Nephron progenitor cell (in vitro differentiated cells): Measurements from ENCODE around the gene OAS1.

Experiments used
- DNase-seq: peaks from one replicate; pipeline ENCODE4 v3.0.0; 2021
- H3K27ac Mint-ChIP-seq: 2 replicates; pipeline ENCODE4 v1.8.0; 2021; ENCODE audit warnings: mild to moderate bottlenecking, moderate library complexity, mixed read lengths
- H3K27me3 Mint-ChIP-seq: 2 replicates; pipeline ENCODE4 v1.8.0; 2021; ENCODE audit warnings: mild to moderate bottlenecking, low read depth, mixed read lengths; ENCODE audit not compliant: poor library complexity
- H3K36me3 Mint-ChIP-seq: 2 replicates; pipeline ENCODE4 v1.8.0; 2021; ENCODE audit warnings: low read depth, mixed read lengths
- H3K4me1 Mint-ChIP-seq: 2 replicates; pipeline ENCODE4 v1.8.0; 2021; ENCODE audit warnings: mixed read lengths
- H3K4me3 Mint-ChIP-seq: 2 replicates; pipeline ENCODE4 v1.8.0; 2021; ENCODE audit warnings: mild to moderate bottlenecking, moderate library complexity, mixed read lengths
- H3K9me3 Mint-ChIP-seq: 2 replicates; pipeline ENCODE4 v1.8.0; 2021; ENCODE audit warnings: mild to moderate bottlenecking, moderate library complexity, mixed read lengths
- CTCF ChIP-seq: fragments of 200-600 bp; sonication (generic); IDR thresholded peaks from 2 replicates; pipeline ENCODE4 v1.5.0; 2021; ENCODE audit warnings: antibody characterized with exemption

The OAS1 gene

GRCh38 chr12:112927925-112928324 lies 21.2 kb downstream of the OAS1 start:
- Mint-ChIP-seq H3K27me3 (peaks cover 13% of the 10 kb centered on the region), H3K36me3 (no peaks in the 10 kb centered on the region), H3K4me3 (no peak overlapping the region), H3K9me3 (peaks cover 16% of the 10 kb centered on the region), H3K27ac (no peak overlapping the region), H3K4me1 (peaks cover 4% of the 10 kb centered on the region)
- DNase-seq, result no peak
- no peak for TF ChIP-seq CTCF

GRCh38 chr12:112928978-112929377 lies 22.2 kb downstream of the OAS1 start:
- peaks cover 13% of the 10 kb centered on the region for H3K27me3 Mint-ChIP-seq
- H3K27ac Mint-ChIP-seq, result no peak overlapping the region
- no peak for TF ChIP-seq CTCF
- no peak overlapping the region for H3K4me3 Mint-ChIP-seq
- DNase-seq, result no peak
- H3K36me3 Mint-ChIP-seq, result no peaks in the 10 kb centered on the region
- peaks cover 4% of the 10 kb centered on the region for H3K4me1 Mint-ChIP-seq
- peaks cover 16% of the 10 kb centered on the region for H3K9me3 Mint-ChIP-seq

GRCh38 chr12:112929715-112930114 lies 23.0 kb downstream of the OAS1 start:
- TF ChIP-seq CTCF, result no peak
- peaks cover 4% of the 10 kb centered on the region for H3K4me1 Mint-ChIP-seq
- H3K36me3 Mint-ChIP-seq, result no peaks in the 10 kb centered on the region
- H3K9me3 Mint-ChIP-seq, result peaks cover 16% of the 10 kb centered on the region
- no peak overlapping the region for H3K4me3 Mint-ChIP-seq
- H3K27ac Mint-ChIP-seq, result no peak overlapping the region
- peaks cover 13% of the 10 kb centered on the region for H3K27me3 Mint-ChIP-seq
- no peak for DNase-seq

- Mint-ChIP-seq H3K27me3 (peaks cover 13% of the 10 kb centered on the region), H3K36me3 (no peaks in the 10 kb centered on the region), H3K9me3 (peaks cover 16% of the 10 kb centered on the region)
Observed at GRCh38 chr12:112930350-112930749, 23.6 kb downstream of the OAS1 start.

GRCh38 chr12:112932485-112933128 lies 25.8 kb downstream of the OAS1 start:
- TF ChIP-seq CTCF, result no peak
- Mint-ChIP-seq H3K27me3 (peaks cover 31% of the 10 kb centered on the region), H3K4me1 (no peaks in the 10 kb centered on the region), H3K36me3 (no peaks in the 10 kb centered on the region), H3K4me3 (no peak overlapping the region), H3K9me3 (peaks cover 4% of the 10 kb centered on the region), H3K27ac (no peak overlapping the region)
- DNase-seq, result no peak

More at GRCh38 chr12:112930350-112930749, 23.6 kb downstream of the OAS1 start:
- DNase-seq, result no peak
- no peak overlapping the region for H3K27ac Mint-ChIP-seq
- TF ChIP-seq CTCF, result no peak
- H3K4me3 Mint-ChIP-seq, result no peak overlapping the region
- peaks cover 4% of the 10 kb centered on the region for H3K4me1 Mint-ChIP-seq

GRCh38 chr12:112933129-112933505 lies 26.4 kb downstream of the OAS1 start:
- peaks cover 4% of the 10 kb centered on the region for H3K4me1 Mint-ChIP-seq
- DNase-seq, result no peak
- no peak for TF ChIP-seq CTCF

More at GRCh38 chr12:112933129-112933505, 26.4 kb downstream of the OAS1 start:
- Mint-ChIP-seq H3K4me3 (no peak overlapping the region), H3K27ac (no peak overlapping the region), H3K36me3 (no peaks in the 10 kb centered on the region), H3K9me3 (peaks cover 3% of the 10 kb centered on the region), H3K27me3 (peaks cover 36% of the 10 kb centered on the region)
